ENCODE data around the gene SNRPA1.
A peak's percentile ranks its signal among the peaks of the same experiment; 100 is the strongest.

Gene SNRPA1

DNA sequence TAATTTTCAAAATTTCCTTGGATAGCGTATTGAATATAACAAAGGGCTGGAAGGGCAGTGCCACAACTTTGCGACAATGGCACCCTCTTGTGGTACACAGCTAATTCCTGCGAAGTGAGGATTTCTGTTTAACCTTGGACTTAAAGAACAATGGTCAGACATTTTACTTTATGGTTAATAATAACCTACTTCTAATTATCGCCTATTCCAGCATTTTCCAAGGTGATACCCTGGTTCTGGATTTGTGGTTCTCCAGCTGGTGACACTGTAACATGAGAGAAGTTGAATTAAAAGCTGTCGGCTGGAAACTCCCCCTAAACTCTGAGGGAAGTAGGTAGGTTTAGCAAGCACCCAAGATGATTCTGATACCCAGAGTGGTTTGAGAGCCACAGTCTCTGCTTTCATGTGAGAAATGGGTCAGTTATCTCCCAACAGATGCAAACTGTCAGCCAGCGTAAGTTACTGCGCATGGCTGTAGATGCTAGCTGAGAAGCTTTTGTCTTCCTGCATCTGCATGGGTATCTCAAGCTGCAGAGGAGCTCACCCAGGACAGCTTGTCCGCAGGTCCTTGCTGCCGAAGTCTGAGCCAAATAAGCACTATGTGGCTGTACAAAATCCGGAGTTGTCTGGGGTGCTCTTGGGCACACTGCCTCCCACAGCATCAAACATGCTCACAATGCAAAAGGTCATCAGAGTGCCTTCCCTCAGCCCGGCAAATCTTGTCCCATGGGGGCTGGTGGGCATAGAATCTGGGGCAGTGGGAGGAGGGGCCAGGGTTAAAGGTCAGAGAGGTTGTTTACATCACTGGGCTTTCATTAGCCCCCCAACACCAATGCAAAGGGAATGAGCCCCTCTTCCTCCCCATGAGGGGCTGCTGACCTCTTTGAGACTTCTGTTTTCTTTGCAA lies 36.6 kb downstream of the SNRPA1 start:
- DNase-seq (ENCODE audit: low spot score), result peak; percentile 80

DNA sequence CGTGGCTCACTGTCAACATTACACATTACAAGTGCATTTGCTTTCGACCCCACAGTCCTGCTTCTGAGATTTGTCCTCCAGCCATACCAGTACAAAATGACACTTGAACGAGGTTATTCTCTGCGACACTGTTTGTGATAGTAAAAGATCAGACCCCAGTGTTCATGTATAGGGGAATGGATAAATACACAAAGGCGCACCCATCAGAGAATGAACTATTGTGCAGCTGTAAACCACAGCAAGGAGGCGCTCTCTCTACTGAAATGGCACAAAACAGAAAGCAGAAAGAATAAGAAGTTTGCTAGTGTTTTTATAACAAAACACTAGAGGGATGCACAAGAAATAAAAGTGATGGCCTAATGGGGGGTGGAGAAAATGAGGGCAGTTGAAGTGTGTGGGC lies 38.3 kb downstream of the SNRPA1 start:
- DNase-seq (ENCODE audit: low spot score), result no peak

DNA sequence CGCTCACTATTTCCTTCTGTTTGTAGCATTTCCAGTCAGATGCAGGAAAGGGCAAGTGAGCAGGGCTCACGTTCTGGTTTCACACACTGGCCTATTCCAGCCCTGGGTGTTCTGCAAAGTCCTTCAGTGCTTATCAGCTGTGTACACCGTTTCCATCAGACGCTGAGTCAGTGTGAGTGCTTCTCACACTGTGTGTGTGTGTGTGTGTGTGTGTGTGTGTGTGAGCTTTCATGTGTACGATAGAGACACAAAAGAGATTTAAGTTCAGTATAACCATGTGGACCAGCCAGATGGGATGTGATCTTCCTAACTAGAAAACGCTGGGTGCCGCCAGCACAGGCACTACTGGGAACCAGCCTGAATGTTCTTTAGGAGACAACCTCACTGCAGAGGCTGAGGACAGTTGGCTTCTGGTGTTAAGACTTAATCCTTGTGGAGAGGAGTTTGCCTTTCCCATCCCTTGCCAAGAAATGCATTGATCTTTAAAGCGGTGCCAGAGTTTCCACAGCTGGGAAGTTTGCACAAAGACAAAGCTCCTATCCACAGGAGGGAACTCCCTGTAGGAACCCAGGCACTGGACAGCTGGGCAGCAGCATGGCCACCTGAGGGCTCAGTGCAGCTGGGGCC lies 39.3 kb downstream of the SNRPA1 start:
- no peak for DNase-seq (ENCODE audit: low spot score)

DNA sequence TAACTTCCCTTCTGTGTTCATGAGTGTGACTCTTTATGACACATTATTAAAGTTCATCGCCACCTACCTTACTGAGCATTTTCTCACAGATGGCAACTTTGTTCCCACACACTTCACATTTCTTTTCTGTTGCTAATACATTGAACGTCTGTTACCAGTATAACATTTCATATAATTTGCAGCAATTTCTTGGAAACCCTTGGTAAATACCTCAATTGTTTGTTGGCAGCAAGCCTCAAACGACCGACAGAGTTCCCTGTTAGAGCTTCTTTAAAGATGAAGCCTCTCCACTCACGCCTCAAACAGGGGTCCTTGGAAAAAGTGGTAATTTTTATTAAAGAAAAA lies 40.0 kb downstream of the SNRPA1 start:
- no peak for DNase-seq (ENCODE audit: low spot score)

DNA sequence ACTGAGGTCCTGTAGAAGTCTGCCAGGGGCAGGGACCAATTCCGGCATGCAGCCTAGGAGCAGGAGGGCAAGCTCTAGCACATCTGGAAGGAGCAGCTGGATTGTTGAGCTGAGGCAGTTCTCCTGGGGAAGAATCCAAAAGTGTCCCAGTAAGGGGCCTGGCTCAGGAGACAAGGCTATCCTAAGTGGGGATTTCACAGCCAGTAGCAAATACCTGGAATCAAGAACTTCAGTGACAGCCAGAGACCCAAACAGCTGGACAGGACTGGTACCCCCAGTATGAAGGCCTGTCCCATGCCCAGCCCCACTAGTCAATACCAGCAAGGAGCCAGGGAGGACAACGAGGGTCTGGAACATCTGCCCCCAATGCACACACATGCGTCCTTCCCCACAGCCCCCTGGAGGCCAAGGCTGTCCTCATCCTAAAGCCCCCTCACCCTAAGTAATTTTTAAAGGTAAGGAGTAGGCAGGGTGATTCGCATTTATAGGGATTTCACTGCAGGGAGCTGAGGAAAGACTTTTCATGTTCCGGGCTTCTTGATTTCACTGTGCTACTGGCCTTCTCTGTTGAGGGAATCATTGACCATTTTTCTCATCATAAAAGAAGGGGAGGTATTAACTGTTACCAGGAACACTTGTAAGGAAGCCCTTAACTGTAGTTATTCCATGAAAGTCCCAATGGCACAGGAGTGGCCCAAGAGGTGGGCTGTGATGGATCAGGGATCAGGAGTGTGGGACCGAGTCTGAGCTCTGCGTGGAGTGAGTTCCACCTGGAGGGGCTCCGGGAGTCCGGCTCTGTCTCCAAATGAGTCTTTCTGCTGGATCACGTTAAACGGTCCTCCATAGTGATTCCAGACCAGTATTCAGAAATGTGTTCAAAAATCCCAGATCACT lies 40.6 kb downstream of the SNRPA1 start:
- no peak for DNase-seq (ENCODE audit: low spot score)

GRCh38 chr15:101252836-101253235 lies 42.2 kb downstream of the SNRPA1 start:
- DNase-seq (ENCODE audit: low spot score), result no peak

DNA sequence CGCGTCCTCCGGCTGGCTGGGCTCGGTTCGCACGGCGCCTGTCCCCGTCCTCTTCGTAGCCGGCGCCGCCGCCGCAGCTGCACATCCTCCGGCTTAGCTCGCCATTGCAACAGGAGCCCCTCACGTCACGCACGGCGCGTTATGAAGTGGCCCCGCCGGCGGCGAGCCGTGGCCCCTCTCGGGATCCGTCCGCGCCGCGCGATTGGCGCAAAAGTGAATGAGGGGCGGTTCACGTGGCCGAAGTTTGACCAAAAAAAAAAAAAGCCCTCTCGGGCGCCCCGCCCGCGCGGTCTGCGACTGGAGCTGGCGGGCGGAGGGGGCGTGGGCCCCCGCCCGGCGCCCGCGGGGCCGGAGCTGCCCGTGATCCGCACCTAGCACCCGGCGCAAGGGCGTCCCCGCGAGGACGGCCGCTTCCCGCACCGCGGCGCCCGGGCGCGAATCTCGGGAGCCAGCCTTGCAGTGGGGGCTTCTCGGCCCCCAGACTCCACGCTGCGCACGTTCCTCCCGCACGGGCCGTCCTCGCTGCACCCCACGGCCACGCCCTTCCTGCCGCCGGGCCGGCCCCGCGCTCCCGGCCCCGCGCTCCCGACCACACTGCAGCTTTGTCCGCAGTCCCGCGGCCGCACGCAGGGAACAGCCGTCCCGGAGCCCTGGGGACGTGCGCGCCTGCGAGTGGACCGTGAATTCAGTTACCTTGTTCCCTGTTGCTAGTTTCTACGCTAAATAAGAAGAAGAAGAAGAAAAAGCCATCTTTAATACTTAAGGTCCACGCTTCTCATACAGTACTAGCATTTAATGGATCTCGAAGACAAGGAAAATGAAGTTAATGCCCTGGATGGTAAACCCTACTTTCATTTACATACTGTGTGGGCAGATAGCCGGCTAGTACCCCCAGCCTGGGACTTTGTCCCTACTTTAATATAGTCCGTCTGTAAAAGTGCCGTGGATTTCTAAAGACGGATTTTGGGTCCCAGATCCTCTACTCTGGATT lies 42.9 kb downstream of the SNRPA1 start, which contains the start of gene CHSY1:
TSS of gene CHSY1 (minus strand) at position 219 of the 991 bp plus-strand sequence. CDS start 592 bp downstream, outside the sequence.
- peak; percentile 82 for DNase-seq (ENCODE audit: low spot score)

DNA sequence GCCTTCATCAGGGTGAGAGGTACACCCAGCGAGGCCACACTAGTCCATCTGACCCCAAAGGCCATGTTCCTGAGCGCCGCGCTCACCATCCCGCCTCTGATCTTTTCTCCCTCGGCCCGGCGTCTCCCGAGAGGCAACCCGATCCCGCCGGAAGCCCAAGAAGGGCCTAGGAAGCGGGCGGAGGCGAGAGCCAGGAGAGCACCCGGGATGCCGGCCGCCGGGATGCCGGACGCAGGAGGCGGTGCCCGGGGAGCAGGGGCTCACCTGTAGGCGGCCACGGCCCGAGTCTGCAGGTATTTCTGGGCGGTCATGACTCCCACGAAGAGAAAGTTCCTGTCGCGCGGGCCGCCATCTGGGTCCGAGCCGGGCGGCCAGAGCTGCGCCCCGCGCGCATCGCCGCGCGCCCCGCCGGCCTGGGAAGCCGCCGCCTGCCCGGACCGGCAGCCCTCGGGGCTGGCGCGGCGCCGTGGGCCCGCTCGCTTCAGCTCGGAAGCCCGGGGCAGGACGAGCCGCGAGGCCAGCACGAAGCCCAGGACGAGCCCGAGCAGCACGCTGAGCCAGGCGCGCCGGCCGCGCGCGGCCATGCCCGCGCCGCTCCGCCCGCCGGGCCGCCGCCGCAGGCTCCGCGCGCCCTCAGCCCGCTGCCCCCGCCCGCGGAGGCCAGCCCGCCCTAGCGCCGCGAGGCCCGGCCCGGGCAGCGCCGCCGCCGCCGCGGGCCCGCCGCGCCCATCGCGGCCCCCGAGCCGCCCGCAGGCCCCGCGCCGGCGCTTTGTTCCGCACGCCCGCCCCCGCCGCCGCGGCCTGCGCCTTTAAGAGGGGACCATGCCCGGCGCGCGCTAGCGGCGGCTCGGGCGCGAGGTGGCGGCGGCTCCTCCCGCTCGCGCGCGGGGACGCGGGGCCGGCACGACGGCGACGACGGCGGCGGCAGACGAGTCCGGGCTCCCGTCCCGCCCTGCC lies 43.9 kb downstream of the SNRPA1 start:
- no peak for DNase-seq (ENCODE audit: low spot score)

- no peak for DNase-seq (ENCODE audit: low spot score)
These were observed 44.7 kb downstream of the SNRPA1 start for GRCh38 chr15:101250341-101250831.

DNA sequence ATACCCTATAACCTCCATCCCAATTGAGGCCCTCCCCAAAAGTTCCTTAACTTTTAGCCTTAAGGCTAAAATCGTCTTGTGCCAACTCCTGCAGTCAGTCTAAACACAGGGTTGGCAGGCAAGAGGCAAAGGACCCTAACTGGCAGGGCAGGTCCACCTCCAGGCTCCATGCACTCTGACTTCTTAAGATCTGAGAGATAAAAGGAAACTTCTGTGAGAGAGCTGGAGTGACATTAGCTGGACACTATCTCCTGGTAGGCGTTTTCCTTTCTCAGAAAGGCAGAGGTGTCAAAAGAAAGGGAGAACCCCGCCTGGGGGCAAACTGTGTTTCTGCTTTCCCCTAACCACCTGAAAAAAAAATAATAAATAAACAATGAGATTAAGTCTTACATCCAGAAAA lies 46.8 kb downstream of the SNRPA1 start:
- no peak for DNase-seq (ENCODE audit: low spot score)

DNA sequence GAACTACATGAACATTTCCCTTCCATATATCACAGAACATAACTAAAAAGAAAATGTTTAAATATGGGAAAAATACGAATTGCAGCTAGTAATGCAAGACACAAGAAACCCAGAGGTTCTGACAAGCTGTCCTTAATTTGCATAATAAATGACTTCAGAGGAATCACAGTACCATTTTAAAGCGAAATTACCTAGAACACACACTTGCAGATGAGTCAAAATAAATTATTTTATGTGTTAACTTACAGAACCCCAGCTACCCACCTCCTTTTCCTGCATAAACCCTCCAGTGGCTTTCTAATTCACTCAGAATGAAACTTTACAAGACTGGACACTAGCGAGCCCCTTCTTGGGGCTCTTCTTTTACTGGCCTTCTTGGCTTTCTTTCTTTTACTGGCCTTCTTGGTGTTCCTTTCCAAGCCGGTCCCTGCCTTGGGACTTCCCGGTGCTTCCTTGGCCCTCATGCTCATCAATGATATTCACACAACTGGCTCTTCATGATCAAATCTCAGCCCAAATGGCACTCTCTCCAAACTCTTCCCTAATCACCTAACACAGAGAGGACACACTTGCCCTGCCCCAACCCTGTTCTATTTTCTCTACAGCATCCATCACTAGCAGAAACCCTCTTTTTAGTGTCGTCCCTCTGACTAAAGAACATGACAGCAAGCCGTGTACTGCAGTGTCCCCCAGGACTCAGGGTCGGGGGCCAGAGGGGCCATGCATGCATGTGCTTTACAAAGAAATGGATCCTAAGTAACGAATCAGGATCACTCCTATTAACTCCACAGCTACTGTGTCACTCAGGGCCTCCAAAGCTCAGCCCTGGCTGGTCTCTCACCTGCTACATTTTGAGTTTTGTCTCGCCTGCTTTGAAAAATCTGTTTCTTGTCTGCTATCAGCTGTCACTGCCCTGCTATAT lies 48.0 kb downstream of the SNRPA1 start:
- DNase-seq (ENCODE audit: low spot score), result no peak

- DNase-seq (ENCODE audit: low spot score), result no peak
These were observed 48.7 kb downstream of the SNRPA1 start for GRCh38 chr15:101246391-101246790.

- no peak for DNase-seq (ENCODE audit: low spot score)
These were observed 50.0 kb downstream of the SNRPA1 start for GRCh38 chr15:101244889-101245668.

DNA sequence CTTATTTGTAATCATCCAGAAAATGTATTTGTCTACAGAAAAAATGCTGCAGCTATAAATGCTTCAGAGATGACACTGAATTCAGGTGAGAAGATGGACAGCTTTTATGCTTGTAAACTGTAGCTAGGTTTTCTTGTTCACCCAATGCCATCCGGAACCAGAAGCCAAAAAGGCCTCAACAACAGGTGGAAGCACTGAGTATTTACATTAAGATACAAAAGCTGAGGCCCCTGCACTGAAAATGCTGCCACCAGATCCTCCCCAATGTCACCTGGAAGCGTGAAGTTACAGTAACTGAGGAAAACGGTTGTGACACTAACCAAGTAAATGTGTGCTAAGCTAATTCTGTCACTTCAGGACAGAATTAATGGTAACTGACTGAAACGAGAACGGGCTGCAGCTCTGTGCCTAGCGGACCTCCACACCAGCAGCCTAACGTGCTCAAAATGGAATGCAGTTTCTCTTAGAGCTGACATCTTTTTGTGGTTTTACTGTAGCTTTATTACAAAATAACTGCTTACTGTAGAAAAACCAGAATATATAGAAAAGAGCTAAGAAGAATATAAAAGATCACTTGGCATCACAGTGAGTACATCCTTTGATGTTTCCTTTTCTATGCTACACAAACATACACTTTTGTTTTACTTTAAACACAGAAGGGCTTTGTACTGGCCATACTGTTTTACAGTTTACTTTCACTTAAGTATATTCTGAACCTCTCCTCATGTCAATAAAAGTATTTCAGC lies 50.8 kb downstream of the SNRPA1 start:
- DNase-seq (ENCODE audit: low spot score), result no peak

- DNase-seq (ENCODE audit: low spot score), result no peak
These were observed 51.6 kb downstream of the SNRPA1 start for GRCh38 chr15:101243420-101243819.

DNA sequence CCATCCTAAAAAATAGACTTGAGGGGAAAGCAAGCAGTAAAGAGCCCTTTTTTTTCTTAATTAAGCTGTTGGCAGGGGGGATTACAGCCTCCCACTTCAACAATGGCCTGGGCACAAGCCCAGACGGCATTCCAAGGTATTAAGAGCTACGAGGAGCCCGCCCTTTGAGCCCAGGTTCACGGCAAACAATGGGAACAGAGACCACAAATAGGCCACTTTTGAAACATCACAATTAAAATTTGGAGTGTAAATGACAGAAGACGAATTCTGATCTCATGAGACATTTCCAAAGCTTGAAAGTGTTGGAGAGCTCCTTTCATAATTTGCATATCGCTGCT lies 52.1 kb downstream of the SNRPA1 start:
- no peak for DNase-seq (ENCODE audit: low spot score)
